Measurements from ENCODE around the gene CLPTM1. TPM values are rescaled to one million over a fixed set of nuclear protein-coding genes. Genes with fewer than 3 reads are reported as not detected.

The CLPTM1 gene
- total RNA-seq, 2 donors from 2014 or later, result 82.7 to 94.4 TPM

DNA sequence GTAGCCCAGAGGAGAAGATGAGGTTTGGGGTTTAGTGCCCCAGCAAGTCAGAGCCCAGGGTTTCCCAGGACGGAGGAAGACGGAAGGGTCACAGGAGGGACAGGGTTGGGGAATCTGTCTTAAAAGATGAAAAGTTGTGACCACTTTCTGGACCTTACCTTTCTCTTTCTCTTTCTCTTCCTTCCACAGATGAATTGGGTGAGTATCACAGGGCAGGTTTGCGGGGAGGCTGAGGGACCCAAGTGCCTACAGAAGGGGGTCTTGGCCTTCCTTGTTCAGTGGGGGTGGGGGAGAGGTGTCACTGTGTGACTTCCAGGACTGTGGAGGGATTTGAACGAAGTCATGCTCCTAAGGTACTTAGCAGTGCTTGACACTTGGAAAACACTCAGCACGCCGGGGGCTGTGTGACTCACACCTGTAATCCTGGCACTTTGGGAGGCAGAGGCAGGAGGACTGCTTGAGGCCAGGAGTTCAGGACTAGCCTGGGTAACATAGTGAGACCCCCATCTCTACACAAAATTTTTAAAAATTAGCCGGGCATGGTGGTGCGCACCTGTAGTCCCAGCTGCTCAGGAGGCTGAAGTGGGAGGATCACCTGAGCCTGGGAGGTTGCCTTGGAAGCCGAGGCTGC lies 54.6 kb downstream of the CLPTM1 start:
- Histone ChIP-seq H3K4me3 (ENCODE audit: low read length) (no peak overlapping the region), H3K27ac (ENCODE audit: low read depth, low read length) (no peak overlapping the region), H3K9me3 (ENCODE audit: control insufficient read depth, low read length) (no peaks in the 10 kb centered on the region), H3K9ac (ENCODE audit: extremely low read depth, low read length, poor library complexity, severe bottlenecking) (no peak overlapping the region), H3K4me1 (ENCODE audit: control insufficient read depth, insufficient read depth, low read length) (no peaks in the 10 kb centered on the region), H3K36me3 (ENCODE audit: control insufficient read depth, insufficient read depth, low read length) (peaks cover 15% of the 10 kb centered on the region), H3K27me3 (ENCODE audit: control insufficient read depth, insufficient read depth, low read length, poor library complexity, severe bottlenecking) (no peaks in the 10 kb centered on the region)
- peaks cover 23% of the 10 kb centered on the region for H3K36me3 Mint-ChIP-seq (ENCODE audit: low read depth)
- H3K27me3 Mint-ChIP-seq (ENCODE audit: insufficient read depth), result no peaks in the 10 kb centered on the region
- H3K4me3 Mint-ChIP-seq, result no peak overlapping the region
- H3K27ac Mint-ChIP-seq, result peak overlapping the region; percentile 19
- WGBS, 2 experiments (ENCODE audit: insufficient coverage in 1 of 2, insufficient read length in 1 of 2), result 90 to 91% methylated on average over 7 to 9 of the region's 9 CpGs
- H3K4me1 Mint-ChIP-seq, result no peaks in the 10 kb centered on the region
- TF ChIP-seq, protein P1, sequence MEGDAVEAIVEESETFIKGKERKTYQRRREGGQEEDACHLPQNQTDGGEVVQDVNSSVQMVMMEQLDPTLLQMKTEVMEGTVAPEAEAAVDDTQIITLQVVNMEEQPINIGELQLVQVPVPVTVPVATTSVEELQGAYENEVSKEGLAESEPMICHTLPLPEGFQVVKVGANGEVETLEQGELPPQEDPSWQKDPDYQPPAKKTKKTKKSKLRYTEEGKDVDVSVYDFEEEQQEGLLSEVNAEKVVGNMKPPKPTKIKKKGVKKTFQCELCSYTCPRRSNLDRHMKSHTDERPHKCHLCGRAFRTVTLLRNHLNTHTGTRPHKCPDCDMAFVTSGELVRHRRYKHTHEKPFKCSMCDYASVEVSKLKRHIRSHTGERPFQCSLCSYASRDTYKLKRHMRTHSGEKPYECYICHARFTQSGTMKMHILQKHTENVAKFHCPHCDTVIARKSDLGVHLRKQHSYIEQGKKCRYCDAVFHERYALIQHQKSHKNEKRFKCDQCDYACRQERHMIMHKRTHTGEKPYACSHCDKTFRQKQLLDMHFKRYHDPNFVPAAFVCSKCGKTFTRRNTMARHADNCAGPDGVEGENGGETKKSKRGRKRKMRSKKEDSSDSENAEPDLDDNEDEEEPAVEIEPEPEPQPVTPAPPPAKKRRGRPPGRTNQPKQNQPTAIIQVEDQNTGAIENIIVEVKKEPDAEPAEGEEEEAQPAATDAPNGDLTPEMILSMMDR (conservative IDR thresholded peaks at IDR 0.05), result no peak
- no peaks in the 10 kb centered on the region for H3K9me3 Mint-ChIP-seq
- DNase-seq, result no peak

DNA sequence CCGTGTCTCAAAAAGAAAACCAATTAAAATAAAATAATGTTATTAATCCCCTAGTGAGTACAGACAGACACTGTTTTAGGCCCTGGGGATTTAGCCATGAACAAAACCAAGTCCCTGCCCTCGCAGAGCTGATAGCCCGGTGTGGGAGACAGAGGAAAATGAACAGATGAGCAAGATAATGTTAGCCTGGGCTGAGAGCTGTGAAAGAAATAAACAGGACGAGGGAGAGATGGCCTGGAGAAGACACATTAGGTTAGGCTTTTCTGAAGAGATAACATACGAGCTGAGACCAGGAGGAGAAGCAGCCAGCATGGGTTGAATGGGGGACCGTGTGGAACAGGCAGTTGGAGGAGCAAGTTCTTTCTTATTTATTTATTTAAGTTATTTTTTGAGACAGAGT lies 55.1 kb downstream of the CLPTM1 start:
- no peaks in the 10 kb centered on the region for H3K9me3 ChIP-seq (ENCODE audit: control insufficient read depth, low read length)
- H3K27ac ChIP-seq (ENCODE audit: low read depth, low read length), result no peak overlapping the region
- no peaks in the 10 kb centered on the region for H3K4me1 ChIP-seq (ENCODE audit: control insufficient read depth, insufficient read depth, low read length)
- H3K4me3 ChIP-seq (ENCODE audit: low read length), result no peak overlapping the region
- H3K9ac ChIP-seq (ENCODE audit: extremely low read depth, low read length, poor library complexity, severe bottlenecking), result no peak overlapping the region
- Mint-ChIP-seq H3K27ac (no peak overlapping the region), H3K27me3 (ENCODE audit: insufficient read depth) (no peaks in the 10 kb centered on the region), H3K4me1 (no peaks in the 10 kb centered on the region), H3K4me3 (no peak overlapping the region), H3K36me3 (ENCODE audit: low read depth) (peaks cover 25% of the 10 kb centered on the region), H3K9me3 (no peaks in the 10 kb centered on the region)
- TF ChIP-seq, protein P1 (conservative IDR thresholded peaks at IDR 0.05), result no peak
- H3K36me3 ChIP-seq (ENCODE audit: control insufficient read depth, insufficient read depth, low read length), result peaks cover 16% of the 10 kb centered on the region
- WGBS, 2 experiments (ENCODE audit: insufficient coverage in 1 of 2, insufficient read length in 1 of 2), result 83 to 89% methylated on average over 5 of the region's 6 CpGs
- H3K27me3 ChIP-seq (ENCODE audit: control insufficient read depth, insufficient read depth, low read length, poor library complexity, severe bottlenecking), result no peaks in the 10 kb centered on the region
- no peak for DNase-seq

DNA sequence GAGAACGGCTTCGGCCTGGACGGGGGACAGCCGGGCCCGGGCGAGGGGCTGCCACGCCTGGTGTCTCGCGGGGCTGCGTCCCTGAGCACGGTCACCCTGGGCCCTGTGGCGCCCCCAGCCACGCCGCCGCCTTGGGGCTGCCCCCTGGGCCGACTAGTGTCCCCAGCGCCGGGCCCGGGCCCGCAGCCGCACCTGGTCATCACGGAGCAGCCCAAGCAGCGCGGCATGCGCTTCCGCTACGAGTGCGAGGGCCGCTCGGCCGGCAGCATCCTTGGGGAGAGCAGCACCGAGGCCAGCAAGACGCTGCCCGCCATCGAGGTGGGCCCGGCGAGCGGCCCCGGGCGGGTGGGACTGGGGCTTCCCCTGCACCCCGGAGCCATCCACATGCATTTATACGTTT lies 56.8 kb downstream of the CLPTM1 start:
- no peak overlapping the region for H3K4me3 Mint-ChIP-seq
- no peak for DNase-seq

More for the DNA sequence above, 56.8 kb downstream of the CLPTM1 start:
- Histone ChIP-seq H3K27ac (ENCODE audit: low read depth, low read length) (no peak overlapping the region), H3K4me1 (ENCODE audit: control insufficient read depth, insufficient read depth, low read length) (no peaks in the 10 kb centered on the region), H3K9me3 (ENCODE audit: control insufficient read depth, low read length) (no peaks in the 10 kb centered on the region), H3K4me3 (ENCODE audit: low read length) (no peak overlapping the region), H3K27me3 (ENCODE audit: control insufficient read depth, insufficient read depth, low read length, poor library complexity, severe bottlenecking) (no peaks in the 10 kb centered on the region), H3K36me3 (ENCODE audit: control insufficient read depth, insufficient read depth, low read length) (peaks cover 16% of the 10 kb centered on the region), H3K9ac (ENCODE audit: extremely low read depth, low read length, poor library complexity, severe bottlenecking) (no peak overlapping the region)
- TF ChIP-seq, protein P1 (conservative IDR thresholded peaks at IDR 0.05), result no peak
- H3K9me3 Mint-ChIP-seq, result no peaks in the 10 kb centered on the region
- 95 to 99% methylated on average over 19 to 42 of the region's 42 CpGs for WGBS, 2 experiments (ENCODE audit: insufficient coverage in 1 of 2, insufficient read length in 1 of 2)
- H3K27ac Mint-ChIP-seq, result no peak overlapping the region
- no peaks in the 10 kb centered on the region for H3K27me3 Mint-ChIP-seq (ENCODE audit: insufficient read depth)
- H3K36me3 Mint-ChIP-seq (ENCODE audit: low read depth), result peaks cover 18% of the 10 kb centered on the region
- H3K4me1 Mint-ChIP-seq, result peaks cover 2% of the 10 kb centered on the region

All from endodermal cell (in vitro differentiated cells).